Measurements from ENCODE around the gene PIH1D1.
A peak's percentile ranks its signal among the peaks of the same experiment; 100 is the strongest.

The PIH1D1 gene

GRCh38 chr19:49453757-49454240 lies 2.2 kb upstream of the PIH1D1 start:
- no peaks in the 10 kb centered on the region for H3K9me3 ChIP-seq (ENCODE audit: control insufficient read depth, insufficient read depth, low read depth, low read length)
- peak overlapping the region; percentile 90 for H3K27ac ChIP-seq (ENCODE audit: extremely low read depth, low read depth, low read length)
- peak overlapping the region; percentile 68 for H3K4me3 ChIP-seq (ENCODE audit: low read depth, low read length)
- H3K36me3 ChIP-seq (ENCODE audit: control insufficient read depth in 2 of 2, insufficient read depth in 1 of 2, low read length in 2 of 2) = peaks cover 22% of the 10 kb centered on the region in 2 experiments
- H3K4me1 ChIP-seq (ENCODE audit: control insufficient read depth, insufficient read depth, low read length) = 0 out of 2 replicates have a peak, but pooled peaks cover 6% of the 10 kb centered on the region
- ChIA-PET POLR2A (interaction anchor here (0.6 to 3.0 kb wide), 35 partner anchors 11 to 834 kb away, joined by 3 to 28 read pairs (median 4); partner anchors contain the start of genes AP2A1, DKKL1, FCGRT and FLT3LG), CTCF (interaction anchor here (0.5 to 2.5 kb wide), 7 partner anchors 11 to 117 kb away, joined by 3 to 15 read pairs (median 6); partner anchors contain the start of gene FLT3LG)
- TF ChIP-seq ZNF664 (tag by site-specific recombination; IDR thresholded peaks at IDR 0.05) = no peak
- peak; percentile 44; the same call in 1 of the 2 replicates for TF ChIP-seq ZNF629 (tag by site-specific recombination; IDR thresholded peaks at IDR 0.05)
- TF ChIP-seq ZNF513 (tag by site-specific recombination; IDR thresholded peaks at IDR 0.05) = no peak
- peak; percentile 9; the same call in 1 of the 2 replicates for TF ChIP-seq ZBTB20 (tag by site-specific recombination; IDR thresholded peaks at IDR 0.05)
- no peak for TF ChIP-seq ZNF19 (tag by site-specific recombination; IDR thresholded peaks at IDR 0.05; ENCODE audit: low read depth)
- peak; percentile 7; the same call in 1 of the 2 replicates for TF ChIP-seq ZBTB48 (tag by site-specific recombination; IDR thresholded peaks at IDR 0.05)
- TF ChIP-seq ZNF585B (tag by site-specific recombination; IDR thresholded peaks at IDR 0.05) = no peak
- no peak for TF ChIP-seq ZNF571 (tag by site-specific recombination; IDR thresholded peaks at IDR 0.05)
- no peak for TF ChIP-seq ZNF560 (tag by site-specific recombination; IDR thresholded peaks at IDR 0.05; ENCODE audit: borderline replicate concordance)
- TF ChIP-seq ZNF510 (tag by site-specific recombination; IDR thresholded peaks at IDR 0.05; ENCODE audit: insufficient replicate concordance) = no peak
- no peak for TF ChIP-seq GFI1B (tag by site-specific recombination; IDR thresholded peaks at IDR 0.05)
- TF ChIP-seq ZBTB44 (tag by site-specific recombination; IDR thresholded peaks at IDR 0.05) = no peak
- no peak for TF ChIP-seq ZNF670 (tag by site-specific recombination; IDR thresholded peaks at IDR 0.05; ENCODE audit: low read depth)
- no peak for TF ChIP-seq ZNF488 (tag by site-specific recombination; IDR thresholded peaks at IDR 0.05)
- TF ChIP-seq ZNF558 (tag by site-specific recombination; IDR thresholded peaks at IDR 0.05) = 0 out of 2 replicates have a peak, but pooled peaks have one; percentile 42
- TF ChIP-seq CTCF (tag by site-specific recombination; IDR thresholded peaks at IDR 0.05) = no peak
- no peak for TF ChIP-seq ZNF404 (tag by site-specific recombination; IDR thresholded peaks at IDR 0.05)
- TF ChIP-seq KLF9 (tag by site-specific recombination; IDR thresholded peaks at IDR 0.05; ENCODE audit: low read depth) = no peak
- TF ChIP-seq ZNF350 (tag by site-specific recombination; IDR thresholded peaks at IDR 0.05) = no peak
- TF ChIP-seq ZNF544 (tag by site-specific recombination; IDR thresholded peaks at IDR 0.05) = no peak
- no peak for TF ChIP-seq ZNF701 (tag by site-specific recombination; IDR thresholded peaks at IDR 0.05)
- TF ChIP-seq ZNF248 (tag by site-specific recombination; IDR thresholded peaks at IDR 0.05) = no peak
- no peak for TF ChIP-seq KLF10 (tag by site-specific recombination; IDR thresholded peaks at IDR 0.05)
- TF ChIP-seq ZNF362 (tag by site-specific recombination; IDR thresholded peaks at IDR 0.05) = peak; percentile 94
- no peak for TF ChIP-seq TSHZ1 (tag by site-specific recombination; IDR thresholded peaks at IDR 0.05; ENCODE audit: borderline replicate concordance)
- no peak for TF ChIP-seq HOXD13 (CRISPR knock-in tag; IDR thresholded peaks at IDR 0.05; ENCODE audit: borderline replicate concordance)
- TF ChIP-seq ZBTB21 (tag by site-specific recombination; IDR thresholded peaks at IDR 0.05) = peak; percentile 67; the same call in 1 of the 2 replicates
